OCI-M2 (cell line): ENCODE measurements around the gene KAZN.

ENCODE experiments used
- DNase-seq: peaks from one replicate; lab custom pipeline; 2025; ENCODE audit not compliant: unreplicated experiment; lab: John Stamatoyannopoulos, UW

KAZN gene

GRCh38 chr1:14784790-14785773 lies 186.6 kb downstream of the KAZN start:
- DNase-seq, result no peak

DNA sequence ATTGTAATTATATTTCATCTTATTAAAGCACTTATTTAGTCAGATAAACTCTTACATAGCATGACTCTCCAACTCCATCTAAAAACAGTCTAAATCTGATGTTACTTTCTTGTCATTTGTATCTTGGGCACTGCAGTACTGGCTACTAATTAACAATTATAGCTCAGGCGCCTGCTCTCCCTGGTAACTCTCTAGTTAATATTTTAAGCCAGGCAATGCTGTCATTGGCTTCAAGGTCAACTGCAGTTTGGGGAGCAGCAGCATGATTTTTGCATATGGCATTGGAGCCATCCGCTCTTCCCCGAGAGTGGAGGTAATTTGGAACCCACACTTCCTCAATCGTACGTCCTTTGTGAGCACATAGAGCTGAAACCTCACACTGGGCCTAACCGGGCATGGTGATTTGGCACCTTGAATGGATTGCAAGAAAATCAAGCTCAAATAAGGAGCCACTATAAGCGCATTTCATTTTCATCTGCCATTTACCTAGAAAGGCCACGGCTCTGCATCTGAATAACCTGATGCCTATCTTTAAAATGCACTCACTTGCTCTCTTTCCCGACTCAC lies 187.7 kb downstream of the KAZN start:
- DNase-seq, result no peak

- no peak for DNase-seq
These were observed 188.2 kb downstream of the KAZN start for GRCh38 chr1:14786681-14787080.

DNA sequence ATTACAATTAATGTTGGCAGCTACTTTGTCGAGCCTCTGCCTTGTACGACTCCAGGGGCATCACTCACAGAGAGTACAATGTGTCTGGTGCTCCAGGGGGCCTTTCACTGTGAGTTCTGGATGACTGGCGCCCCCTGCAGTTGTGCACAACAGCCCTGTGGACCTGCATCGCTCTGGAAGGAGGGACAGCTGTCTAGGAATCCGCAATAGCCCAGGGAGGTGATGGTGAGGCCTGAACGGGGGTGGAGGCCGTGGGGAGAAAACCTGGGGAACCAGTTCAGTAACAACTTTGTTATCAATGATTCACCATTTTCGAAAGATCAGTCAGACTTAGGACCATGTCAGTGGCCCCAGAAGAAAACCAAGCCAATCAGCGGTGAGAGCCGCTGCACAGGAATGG lies 189.1 kb downstream of the KAZN start:
- no peak for DNase-seq

- DNase-seq, result no peak
These were observed 189.6 kb downstream of the KAZN start for GRCh38 chr1:14788080-14788479.

- no peak for DNase-seq
These were observed 192.5 kb downstream of the KAZN start for GRCh38 chr1:14790982-14791381.

GRCh38 chr1:14791654-14792053 lies 193.2 kb downstream of the KAZN start:
- no peak for DNase-seq

GRCh38 chr1:14794136-14794768 lies 195.8 kb downstream of the KAZN start:
- no peak for DNase-seq

DNA sequence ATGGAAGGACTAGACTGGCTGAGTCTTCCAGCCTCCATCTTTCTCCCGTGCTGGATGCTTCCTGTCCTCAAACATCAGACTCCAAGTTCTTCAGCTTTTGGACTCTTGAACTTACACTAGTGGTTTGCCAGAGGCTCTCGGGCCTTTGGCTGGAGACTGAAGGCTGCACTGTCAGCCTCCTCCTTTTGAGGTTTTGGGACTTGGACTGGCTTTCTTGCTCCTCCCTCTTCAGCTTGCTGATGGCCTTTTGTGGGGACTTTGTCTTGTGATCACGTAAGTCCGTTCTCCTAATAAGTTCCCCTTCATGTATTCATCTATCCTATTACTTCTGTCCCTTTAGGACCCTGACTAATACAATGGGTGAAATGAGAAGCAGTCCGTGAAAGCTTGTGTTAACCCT lies 196.4 kb downstream of the KAZN start:
- no peak for DNase-seq

GRCh38 chr1:14795589-14795988 lies 197.1 kb downstream of the KAZN start:
- no peak for DNase-seq

DNA sequence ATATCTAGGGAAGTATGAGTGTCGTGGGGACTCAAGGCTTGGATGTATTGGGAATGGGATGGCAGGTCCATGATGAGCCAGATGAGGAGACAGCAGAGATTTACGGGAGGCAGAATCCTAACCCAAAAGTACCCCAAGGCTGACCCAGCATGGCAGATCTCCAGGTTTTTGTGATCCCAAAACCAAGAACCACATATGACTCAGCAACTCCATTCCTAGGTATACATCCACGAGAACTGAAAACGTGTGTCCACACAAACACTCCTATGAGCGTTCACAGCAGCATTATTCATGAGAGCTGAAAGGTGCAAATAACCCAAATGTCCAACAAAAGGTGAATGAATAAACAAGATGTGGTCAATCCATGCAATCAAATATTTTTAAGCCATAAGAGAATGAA lies 201.5 kb downstream of the KAZN start:
- DNase-seq, result no peak

DNA sequence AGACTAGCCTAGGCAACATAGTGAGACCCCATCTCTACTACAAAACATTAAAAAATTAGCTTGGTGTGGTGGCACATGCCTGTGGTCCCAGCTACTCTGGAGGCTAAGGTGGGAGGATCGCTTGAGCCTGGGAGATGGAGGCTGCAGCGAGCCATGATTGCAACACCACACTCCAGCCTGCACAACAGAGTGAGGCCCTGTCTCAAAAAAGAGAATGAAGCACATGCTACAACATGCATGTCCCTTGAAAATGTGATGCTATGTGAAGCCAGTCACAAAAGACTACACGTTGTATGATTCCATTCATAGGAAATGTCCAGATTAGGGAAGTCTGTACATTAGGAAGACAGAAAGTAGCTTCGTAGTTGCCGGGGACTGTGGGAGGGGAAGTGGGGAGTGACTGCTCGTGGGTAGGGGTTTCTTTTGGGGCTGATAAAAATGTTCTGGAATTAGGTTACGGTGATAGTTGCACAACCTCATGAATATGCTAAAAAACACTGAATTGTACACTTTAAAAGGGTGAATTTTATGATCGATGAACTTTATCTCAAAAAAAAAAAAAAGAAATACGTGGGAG lies 202.1 kb downstream of the KAZN start:
- DNase-seq, result no peak

DNA sequence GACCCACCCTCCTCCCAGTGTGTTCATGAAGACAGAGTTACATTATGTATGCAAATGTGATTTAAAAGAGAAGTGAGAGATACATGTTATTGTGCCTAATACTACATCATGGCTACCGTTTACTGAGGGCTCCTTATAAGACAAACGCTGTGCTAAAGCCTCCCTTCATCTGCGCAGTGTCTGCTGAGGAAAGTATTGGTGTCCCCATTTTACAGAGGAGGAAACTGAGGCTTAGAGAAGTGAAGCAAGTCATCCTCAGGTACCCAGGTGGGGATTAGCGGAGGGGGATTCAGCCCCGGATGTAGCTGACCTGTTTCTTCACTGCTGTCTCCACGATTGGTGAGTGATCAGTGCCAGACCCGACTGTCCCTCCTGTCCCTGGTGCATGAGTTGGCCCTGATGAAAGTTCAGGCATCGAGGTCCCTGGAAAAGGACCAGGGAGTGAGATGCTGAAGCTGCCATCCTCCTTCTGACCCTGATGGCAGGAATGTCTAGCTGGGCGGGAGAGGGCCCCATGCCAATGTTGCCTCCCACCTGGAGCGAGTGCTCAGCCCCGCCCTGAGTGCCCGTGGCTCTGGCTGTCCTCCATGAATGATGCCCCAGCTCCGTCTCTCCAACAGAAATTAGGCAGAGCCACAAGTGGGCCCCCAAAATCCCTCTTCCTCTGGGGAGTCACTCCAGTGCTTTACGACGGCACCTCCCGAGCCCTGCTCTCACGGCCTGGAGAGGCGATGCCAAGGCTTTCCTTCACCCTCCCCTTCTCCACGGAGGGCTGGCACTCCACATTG lies 204.7 kb downstream of the KAZN start:
- DNase-seq, result no peak

DNA sequence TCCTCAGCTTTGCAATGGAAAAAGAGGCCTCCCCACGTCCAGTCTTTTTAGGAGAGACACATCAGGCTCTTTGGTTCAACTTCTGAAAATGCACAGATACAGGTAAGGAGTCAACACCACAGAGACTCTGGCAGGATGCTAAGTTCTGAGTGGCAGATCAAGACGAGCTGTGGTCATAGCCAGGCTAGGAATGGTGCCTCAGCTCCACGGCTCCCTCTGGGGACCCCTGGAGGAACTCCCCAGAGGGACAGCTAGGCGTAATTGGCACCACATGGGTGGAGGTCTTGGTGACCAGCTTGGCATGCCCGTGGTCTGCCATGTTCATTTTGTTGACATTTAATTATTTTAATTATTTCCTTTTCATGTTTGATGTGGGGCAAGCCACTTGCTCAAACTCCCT lies 206.1 kb downstream of the KAZN start:
- DNase-seq, result no peak

DNA sequence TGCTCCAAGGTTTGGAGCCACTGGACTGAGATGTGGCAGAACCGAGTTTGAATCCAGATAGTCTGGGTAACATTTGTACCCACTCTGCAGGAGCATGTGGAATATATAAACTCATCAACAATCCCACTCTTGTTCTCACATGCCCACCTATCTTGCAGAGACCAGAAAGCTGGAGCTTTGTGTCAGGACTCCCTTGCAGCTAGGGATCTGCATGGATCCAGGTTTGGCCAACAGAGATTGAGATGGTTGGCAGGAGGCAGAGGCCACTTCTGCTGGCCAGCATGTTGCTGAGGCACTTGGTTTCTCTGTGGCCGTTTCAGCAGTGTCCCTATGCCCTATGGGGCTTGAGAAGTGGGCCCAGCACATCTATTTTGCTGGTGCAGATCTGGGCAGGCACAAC lies 208.3 kb downstream of the KAZN start:
- no peak for DNase-seq

- DNase-seq, result no peak
These were observed 210.3 kb downstream of the KAZN start for GRCh38 chr1:14808768-14809167.

DNA sequence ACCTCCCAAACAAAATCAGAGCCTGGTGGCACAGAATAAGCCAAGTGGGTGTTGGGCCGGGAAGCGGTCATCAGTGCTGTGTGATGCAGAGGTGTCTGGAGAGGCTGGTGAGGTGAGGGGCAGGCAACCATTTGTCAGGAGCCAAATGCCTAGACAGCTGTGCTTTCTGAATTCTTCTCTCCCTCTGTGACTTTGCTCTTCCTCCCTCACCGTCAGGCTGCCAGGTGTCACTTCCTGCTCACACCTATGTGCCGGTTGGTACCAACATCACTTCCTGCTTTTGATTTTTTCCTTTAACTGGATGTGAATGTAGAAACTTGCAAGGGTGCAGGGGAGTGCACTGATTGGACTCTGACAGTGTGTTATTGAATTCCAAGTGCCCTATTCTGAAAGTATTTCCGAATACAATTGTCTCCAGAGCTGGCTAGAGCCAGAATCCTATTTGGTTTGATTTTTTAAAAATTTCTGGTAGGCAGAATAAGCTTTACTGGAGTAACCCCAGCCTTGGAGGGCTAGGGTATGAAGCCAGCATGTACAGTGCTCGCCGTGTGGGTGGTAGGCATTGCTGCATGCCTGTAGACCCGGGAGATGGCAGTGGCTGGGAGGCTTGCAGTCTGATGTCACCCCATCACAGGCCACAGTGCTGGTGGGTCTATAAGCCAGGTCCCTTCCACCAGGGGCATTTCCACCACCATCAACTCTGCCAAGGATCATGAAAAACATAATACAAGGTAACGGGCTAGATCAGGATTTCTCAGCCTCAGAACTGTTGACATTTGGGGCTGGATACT lies 210.9 kb downstream of the KAZN start:
- DNase-seq, result no peak

GRCh38 chr1:14810595-14811361 lies 212.3 kb downstream of the KAZN start:
- no peak for DNase-seq

- no peak for DNase-seq
These were observed 213.1 kb downstream of the KAZN start for GRCh38 chr1:14811573-14811972.
